ENCODE data around the gene IL12A. TPM values are rescaled to one million over a fixed set of nuclear protein-coding genes. Genes with fewer than 3 reads are reported as not detected.

Gene IL12A
- total and polyA plus RNA-seq, 2 of the 8 experiments (the other 6 are each of a cell fraction or from before 2014, with no cell fraction given) = 0.41 to 0.92 TPM

- no peak overlapping the region for H3K4ac ChIP-seq (replicated peaks; ENCODE audit: insufficient read length, low read depth, low read length)
- peaks cover 0 to 10% (median 2%) of the 10 kb centered on the region in 4 experiments; a peak in 4 of 7 replicates for H3K4me1 ChIP-seq (replicated peaks in 1 of 4; ENCODE audit: control insufficient read depth in 3 of 4, insufficient read depth in 4 of 4, low read length in 3 of 4)
- no peak overlapping the region for H3K27ac ChIP-seq (ENCODE audit: low read depth, low read length)
- no peak overlapping the region for H2BK15ac ChIP-seq (ENCODE audit: low read length)
- no peak for FAIRE-seq
- no peaks in the 10 kb centered on the region for H3K79me2 ChIP-seq (ENCODE audit: control insufficient read depth in 1 of 2, insufficient read depth in 2 of 2, low read length in 2 of 2)
- ChIA-PET POLR2A (ENCODE audit: partially characterized antibody) (no interaction called here), CTCF (ENCODE audit: partially characterized antibody) (interaction anchor here (0.6 to 13.5 kb wide), 11 partner anchors 8 to 375 kb away, joined by 3 to 277 read pairs (median 3); partner anchors contain the start of gene IL12A)
- no peak overlapping the region for H4K91ac ChIP-seq (replicated peaks; ENCODE audit: insufficient read length, low read length)
- no peak overlapping the region for H4K8ac ChIP-seq (ENCODE audit: extremely low read depth, insufficient read depth, low read length)
- H2BK120ac ChIP-seq (replicated peaks; ENCODE audit: low read depth, low read length) = no peak overlapping the region
- 86% methylated on average over 1 of the region's 1 CpG; no CpG with 5 or more reads in 1 of the 2 experiments for WGBS, 2 experiments (ENCODE audit: extremely low coverage in 1 of 2, insufficient coverage in 1 of 2, insufficient read length in 1 of 2, insufficient replicate concordance in 2 of 2, low coverage in 1 of 2, low lambda C conversion rate in 2 of 2, missing lambda C conversion rate in 1 of 2)
- no peaks in the 10 kb centered on the region; a peak in 1 of 8 replicates for H3K36me3 ChIP-seq (ENCODE audit: control insufficient read depth in 2 of 4, insufficient read depth in 4 of 4, low read length in 3 of 4)
- H4K5ac ChIP-seq (ENCODE audit: insufficient read length, low read depth, low read length) = no peak overlapping the region
- H2BK20ac ChIP-seq (ENCODE audit: low read length) = no peak overlapping the region
- DNase-seq (ENCODE audit: low read depth in 1 of 2, low spot score in 2 of 2) = no peak
- no peak overlapping the region for H3K4me3 ChIP-seq (ENCODE audit: extremely low read depth in 1 of 4, insufficient read depth in 2 of 4, low read depth in 3 of 4, low read length in 4 of 4)
- H3K4me2 ChIP-seq (ENCODE audit: insufficient read depth in 1 of 2, low read depth in 2 of 2, low read length in 2 of 2) = no peak overlapping the region
- H4K20me1 ChIP-seq (replicated peaks in 1 of 2; ENCODE audit: control insufficient read depth in 1 of 2, insufficient read depth in 2 of 2, low read length in 2 of 2) = no peaks in the 10 kb centered on the region
- no peaks in the 10 kb centered on the region for H3K23me2 ChIP-seq (ENCODE audit: low read depth, low read length)
- H3K27me3 ChIP-seq (replicated peaks in 1 of 4; ENCODE audit: control insufficient read depth in 3 of 4, extremely low read depth in 1 of 4, insufficient read depth in 3 of 4, low read length in 3 of 4) = no peaks in the 10 kb centered on the region; a peak in 1 of 7 replicates
- peaks cover 4 to 7% of the 10 kb centered on the region in 2 experiments; a peak in 1 of 4 replicates for H3K9me3 ChIP-seq (ENCODE audit: insufficient read depth in 2 of 2, low read depth in 1 of 2, low read length in 1 of 2)
- no peak overlapping the region for H2BK5ac ChIP-seq (ENCODE audit: low read depth, low read length)
- H3K79me1 ChIP-seq (ENCODE audit: low read depth, low read length) = no peaks in the 10 kb centered on the region
- no peak overlapping the region for H3K56ac ChIP-seq (replicated peaks; ENCODE audit: insufficient read length, low read depth, low read length)
- no peak overlapping the region for H3K23ac ChIP-seq (ENCODE audit: insufficient read length)
- H3K9ac ChIP-seq (replicated peaks in 1 of 4; ENCODE audit: extremely low read depth in 1 of 4, low read depth in 3 of 4, low read length in 3 of 4) = no peak overlapping the region
- H2AK5ac ChIP-seq (ENCODE audit: low read depth, low read length) = no peak overlapping the region
- H2BK12ac ChIP-seq (ENCODE audit: low read depth, low read length) = no peak overlapping the region
- no peak overlapping the region for H2AFZ ChIP-seq (ENCODE audit: low read length)
- no peak overlapping the region for H3K14ac ChIP-seq (ENCODE audit: insufficient read length)
- no peak overlapping the region for H3K18ac ChIP-seq (ENCODE audit: extremely low read depth, low read length)
- TF ChIP-seq RAD21 (IDR thresholded peaks at IDR 0.05 in 1 of 2, conservative IDR thresholded peaks at IDR 0.05 in 1 of 2; ENCODE audit: low read depth in 2 of 2, low read length in 2 of 2) (no peak), KDM1A (IDR thresholded peaks at IDR 0.05; ENCODE audit: borderline replicate concordance, low read length) (no peak), USF2 (IDR thresholded peaks at IDR 0.05; ENCODE audit: low read length) (no peak), SP1 (IDR thresholded peaks at IDR 0.05; ENCODE audit: low read depth, low read length) (no peak), RXRA (IDR thresholded peaks at IDR 0.05; ENCODE audit: insufficient read depth, low read depth, low read length) (no peak), GABPA (IDR thresholded peaks at IDR 0.05; ENCODE audit: borderline replicate concordance, insufficient read depth, low read length) (no peak), ATF3 (IDR thresholded peaks at IDR 0.05; ENCODE audit: insufficient read depth, low read depth, low read length) (no peak), BCL11A (IDR thresholded peaks at IDR 0.05; ENCODE audit: low read depth in 2 of 2, low read length in 2 of 2) (no peak), YY1 (IDR thresholded peaks at IDR 0.05; ENCODE audit: low read depth, low read length) (no peak)
Measured at GRCh38 chr3:159995091-159995490, 6.5 kb downstream of the IL12A start.
